GM23248 (cell line): ENCODE data around the gene NOC2L.

Source experiments
- EZH2 ChIP-seq: fragments of 200-600 bp; sonication (generic); IDR thresholded peaks from 2 replicates; pipeline ENCODE4 v1.6.1; 2018; ENCODE audit warnings: antibody characterized with exemption, mild to moderate bottlenecking; ENCODE audit not compliant: insufficient read depth, poor library complexity, severe bottlenecking
- EZH2phosphoT487 ChIP-seq: fragments of 200-600 bp; sonication (generic); IDR thresholded peaks from 2 replicates; pipeline ENCODE4 v1.6.1; 2018; ENCODE audit warnings: antibody characterized with exemption, moderate library complexity, mild to moderate bottlenecking, low read depth; ENCODE audit not compliant: insufficient read depth

- TF ChIP-seq EZH2 (no peak), EZH2phosphoT487 (no peak)
These were observed 12.1 kb upstream of the NOC2L start for GRCh38 chr1:970973-971730.
